GM12878 (cell line): Measurements from ENCODE around the gene INPP1. TPM values are rescaled to one million over a fixed set of nuclear protein-coding genes. Genes with fewer than 3 reads are reported as not detected.

ENCODE experiments used
- ATAC-seq: fragments of 200-7000 bp; cut with Tn5 transposase; 3 replicates; pipeline ENCODE4 v1.9.1; 2020; ENCODE audit warnings: mild to moderate bottlenecking, moderate library complexity
- BruUV-seq: library from RNA; stranded (reverse); fragments of 400-500 nt; replicated peaks from 2 replicates; lab custom pipeline; 2021; lab: Mats Ljungman, UMichigan
- CTCF ChIA-PET: fragments of 300-600 bp; sonication (Branson Sonifier 250); formaldehyde crosslinking; extraction: SDS; loops from one replicate; lab custom pipeline; 2021; ENCODE audit warnings: inconsistent platforms; lab: Yijun Ruan, JAX
- POLR2A ChIA-PET: fragments of 350-600 bp; formaldehyde crosslinking; extraction: SDS; loops from one replicate; lab custom pipeline; 2021; ENCODE audit warnings: inconsistent platforms; lab: Charles Lee
- RAD21 ChIA-PET: fragments of 300-600 bp; sonication (Branson Sonifier 250); formaldehyde crosslinking; loops from one replicate; lab custom pipeline; 2023; ENCODE audit warnings: antibody characterized with exemption; ENCODE audit not compliant: unreplicated experiment; lab: Charles Lee
- SMC1A ChIA-PET: fragments of 300-600 bp; sonication (Branson Sonifier 250); formaldehyde crosslinking; loops from one replicate; lab custom pipeline; 2023; ENCODE audit not compliant: unreplicated experiment, uncharacterized antibody; lab: Charles Lee
- DNase-seq: peaks from one replicate; pipeline ENCODE4 v3.0.0-alpha.2; 2011; ENCODE audit warnings: low read depth, low spot score
- FAIRE-seq: peaks from 3 replicates; lab custom pipeline; 2011; peaks lifted over from hg19 to GRCh38; lab: Jason Lieb, UNC
- H2AFZ ChIP-seq: 2 replicates; pipeline ENCODE4 v1.6.0; 2011; ENCODE audit warnings: low read depth, low read length, control low read depth; ENCODE audit not compliant: control insufficient read depth
- H3K27ac ChIP-seq: 2 replicates; pipeline ENCODE4 v1.5.1; 2011; ENCODE audit warnings: control low read depth; ENCODE audit not compliant: control insufficient read depth, insufficient read depth
- H3K27me3 ChIP-seq, 2 experiments: replicated peaks in 1 of 2; 2 replicates each; pipeline versions ENCODE4 v1.6.0 to v1.6.1; 2011; ENCODE audit warnings: low read length in 1 of 2; ENCODE audit not compliant: control insufficient read depth in 2 of 2, insufficient read depth in 2 of 2
- H3K36me3 ChIP-seq, 2 experiments: 2 replicates each; pipeline ENCODE4 v1.5.1; 2011; ENCODE audit warnings: low read length in 1 of 2; ENCODE audit not compliant: control insufficient read depth in 2 of 2, insufficient read depth in 2 of 2
- H3K4me1 ChIP-seq: 2 replicates; pipeline ENCODE4 v1.6.1; 2011; ENCODE audit warnings: mild to moderate bottlenecking, low read length, moderate library complexity, mixed read lengths; ENCODE audit not compliant: control insufficient read depth, insufficient read depth
- H3K4me2 ChIP-seq: 2 replicates; pipeline ENCODE4 v1.6.0; 2011; ENCODE audit warnings: control low read depth; ENCODE audit not compliant: control insufficient read depth, insufficient read depth
- H3K4me3 ChIP-seq: fragments of 200-600 bp; sonication (generic); 2 replicates; pipeline ENCODE4 v1.5.1; 2016
- H3K79me2 ChIP-seq: 2 replicates; pipeline ENCODE4 v1.6.0; 2011; ENCODE audit warnings: low read length; ENCODE audit not compliant: control insufficient read depth, insufficient read depth
- H3K9ac ChIP-seq: 2 replicates; pipeline ENCODE4 v1.8.0; 2011; ENCODE audit warnings: low read length, control low read depth, mixed read lengths; ENCODE audit not compliant: control insufficient read depth, insufficient read depth
- H3K9me3 ChIP-seq: replicated peaks from 3 replicates; pipeline ENCODE4 v1.5.1; 2011; ENCODE audit warnings: mild to moderate bottlenecking, low read length; ENCODE audit not compliant: control insufficient read depth, insufficient read depth
- H4K20me1 ChIP-seq: 2 replicates; pipeline ENCODE4 v1.6.0; 2011; ENCODE audit not compliant: control insufficient read depth, insufficient read depth
- ASH2L ChIP-seq: fragments of 300-600, 200-600 bp; sonication (generic); IDR thresholded peaks from 2 replicates; pipeline ENCODE4 v1.6.1; 2017; ENCODE audit warnings: low read depth, mild to moderate bottlenecking, borderline replicate concordance
- BACH1 ChIP-seq: fragments of 450-650 bp; IDR thresholded peaks from 2 replicates; pipeline ENCODE4 v1.6.1; 2017; ENCODE audit warnings: mild to moderate bottlenecking, borderline replicate concordance
- CBX5 ChIP-seq: sonication (generic); IDR thresholded peaks from 2 replicates; pipeline ENCODE4 v1.6.1; 2016; ENCODE audit warnings: low read depth, moderate library complexity, mild to moderate bottlenecking, inconsistent platforms
- CHD4 ChIP-seq: fragments of 200-600 bp; sonication (generic); IDR thresholded peaks from 2 replicates; pipeline ENCODE4 v1.6.1; 2016; ENCODE audit warnings: mild to moderate bottlenecking
- CREM ChIP-seq: IDR thresholded peaks from 2 replicates; pipeline ENCODE4 v1.6.1; 2014; ENCODE audit warnings: antibody characterized with exemption, low read depth
- EGR1 ChIP-seq, 2 experiments: IDR thresholded peaks; 1 replicate in 1 of 2; 2 replicates in 1 of 2; pipeline ENCODE4 v1.6.1; 2011 to 2012; ENCODE audit warnings: low read depth in 2 of 2, low read length in 2 of 2, borderline replicate concordance in 1 of 2, mild to moderate bottlenecking in 1 of 2, moderate library complexity in 1 of 2
- EZH2 ChIP-seq: IDR thresholded peaks from 2 replicates; pipeline ENCODE4 v1.6.1; 2012; ENCODE audit warnings: low read depth, mild to moderate bottlenecking, control low read depth, inconsistent platforms, low read length, borderline replicate concordance; ENCODE audit not compliant: control insufficient read depth
- GATAD2B ChIP-seq: fragments of 450-650 bp; conservative IDR thresholded peaks from 2 replicates; pipeline ENCODE4 v1.6.1; 2017; ENCODE audit warnings: low read depth, mild to moderate bottlenecking, moderate library complexity
- HDAC2 ChIP-seq: fragments of 200-600 bp; sonication (generic); IDR thresholded peaks from 2 replicates; pipeline ENCODE4 v1.6.1; 2017
- JUNB ChIP-seq: IDR thresholded peaks from 2 replicates; pipeline ENCODE4 v1.6.1; 2016; ENCODE audit warnings: antibody characterized with exemption, mild to moderate bottlenecking
- MTA2 ChIP-seq: fragments of 450-650 bp; IDR thresholded peaks from 2 replicates; pipeline ENCODE4 v1.6.1; 2016; ENCODE audit warnings: low read depth, mild to moderate bottlenecking, moderate library complexity
- NBN ChIP-seq: fragments of 450-650 bp; IDR thresholded peaks from 2 replicates; pipeline ENCODE4 v1.6.1; 2016
- NFYA ChIP-seq: IDR thresholded peaks from 2 replicates; pipeline ENCODE4 v1.6.1; 2011; ENCODE audit warnings: low read depth, mild to moderate bottlenecking, low read length, improper control_type of control experiment, borderline replicate concordance
- NR2C2 ChIP-seq: IDR thresholded peaks from 2 replicates; pipeline ENCODE4 v1.6.1; 2011; ENCODE audit warnings: borderline replicate concordance, low read depth; ENCODE audit not compliant: control insufficient read depth, insufficient read length
- PAX5 ChIP-seq: IDR thresholded peaks from 2 replicates; pipeline ENCODE4 v1.6.1; 2011; ENCODE audit warnings: low read depth, low read length, borderline replicate concordance
- RAD51 ChIP-seq: fragments of 450-650 bp; IDR thresholded peaks from 2 replicates; pipeline ENCODE4 v1.6.1; 2016; ENCODE audit warnings: moderate library complexity, mild to moderate bottlenecking, inconsistent platforms
- ZNF384 ChIP-seq: IDR thresholded peaks from 2 replicates; pipeline ENCODE4 v1.6.1; 2012; ENCODE audit warnings: low read depth, mild to moderate bottlenecking, low read length, improper control_type of control experiment, borderline replicate concordance
- in situ Hi-C: fragments of 300-500 bp; cut with MboI; formaldehyde crosslinking; loops from 9 replicates; pipeline ENCODE4 v1.14.3; 2018; ENCODE audit warnings: mixed read lengths
- intact Hi-C: fragments of 100-400 bp; cut with micrococcal nuclease; formaldehyde crosslinking; loops from one replicate; pipeline ENCODE4 v1.14.2; 2022; ENCODE audit not compliant: unreplicated experiment
- polyA plus RNA-seq, 11 experiments: library from polyadenylated mRNA; depleted of rRNA in 4 of 11; unstranded in 6 of 11; stranded (reverse) in 5 of 11; fragments of >200 nt; fragmentation: Nextera tagmentation in 4 of 11; fragmentation: Illumina TruSeq in 1 of 11; extraction: Ambion mirVana in 4 of 11; extraction: Trizol in 1 of 11; gene quantifications; 1 replicate in 1 of 11; 2 replicates in 10 of 11; pipeline versions ENCODE4 v1.2.1 to v1.2.3, GENCODE V29; 2011 to 2016; ENCODE audit warnings: inconsistent platforms in 2 of 11, missing spikeins in 2 of 11, low read depth in 1 of 11
- total RNA-seq, 4 experiments: library from RNA; depleted of rRNA in 3 of 4; stranded (reverse); fragments of >200 nt in 3 of 4; fragmentation: Illumina TruSeq in 1 of 4; extraction: Trizol in 1 of 4; gene quantifications; 2 replicates each; pipeline versions ENCODE4 v1.2.1 to v1.2.3, GENCODE V29; 2013 to 2021
- TF ChIP-seq, protein P1 (sequence below): fragments of 450-650 bp; IDR thresholded peaks from 2 replicates; pipeline ENCODE4 v1.6.1; 2018; ENCODE audit warnings: mild to moderate bottlenecking, low read depth, moderate library complexity; ENCODE audit not compliant: partially characterized antibody
- TF ChIP-seq, protein P2 (sequence below): IDR thresholded peaks from 2 replicates; pipeline ENCODE4 v1.6.1; 2011; ENCODE audit warnings: low read depth, low read length, improper control_type of control experiment, borderline replicate concordance

INPP1 gene
- total and polyA plus RNA-seq, 10 of the 15 experiments (the other 5 are each of a cell fraction or from before 2014, with no cell fraction given), result 3.3 to 17.9 (median 11.1) TPM

DNA sequence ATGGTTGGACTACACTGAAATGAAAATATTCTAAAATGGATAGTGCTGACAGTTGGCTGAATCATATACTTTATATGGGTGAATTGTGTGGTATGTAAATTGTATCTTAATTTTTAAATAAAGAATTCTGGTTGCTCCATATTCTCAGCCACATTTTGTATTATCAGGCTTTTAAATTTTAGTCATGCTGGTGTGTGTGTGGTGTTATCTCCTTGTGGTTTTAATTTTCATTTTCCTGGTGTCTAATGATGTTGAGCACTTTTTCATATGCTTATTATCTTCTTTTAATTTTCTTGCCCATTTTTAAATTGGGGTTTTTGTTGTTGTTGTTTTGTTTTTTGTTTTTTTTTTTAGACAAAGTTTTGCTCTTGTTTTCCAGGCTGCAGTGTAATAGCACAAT lies 20.0 kb upstream of the INPP1 start:
- no peaks in the 10 kb centered on the region for H4K20me1 ChIP-seq
- RAD21 ChIA-PET, result no interaction called here
- no TSS peak for BruUV-seq
- in situ Hi-C loops (no loop called here), intact Hi-C loops (no loop called here)
- no peaks in the 10 kb centered on the region for H3K36me3 ChIP-seq
- H2AFZ ChIP-seq, result no peak overlapping the region
- DNase-seq (no peak), FAIRE-seq (no peak), ATAC-seq (no peak)
- no peak overlapping the region for H3K9ac ChIP-seq
- POLR2A ChIA-PET, result no interaction called here
- H3K27me3 ChIP-seq, result no peaks in the 10 kb centered on the region; a peak in 1 of 4 replicates
- H3K27ac ChIP-seq, result no peak overlapping the region
- H3K4me1 ChIP-seq, result peaks cover 6% of the 10 kb centered on the region
- TF ChIP-seq EZH2, result no peak
- no peak for TF ChIP-seq CHD4
- TF ChIP-seq EGR1 (IDR thresholded peaks at IDR 0.05; ENCODE audit: borderline replicate concordance in 1 of 2, low read depth in 2 of 2, low read length in 2 of 2), result no peak
- TF ChIP-seq, protein P1, sequence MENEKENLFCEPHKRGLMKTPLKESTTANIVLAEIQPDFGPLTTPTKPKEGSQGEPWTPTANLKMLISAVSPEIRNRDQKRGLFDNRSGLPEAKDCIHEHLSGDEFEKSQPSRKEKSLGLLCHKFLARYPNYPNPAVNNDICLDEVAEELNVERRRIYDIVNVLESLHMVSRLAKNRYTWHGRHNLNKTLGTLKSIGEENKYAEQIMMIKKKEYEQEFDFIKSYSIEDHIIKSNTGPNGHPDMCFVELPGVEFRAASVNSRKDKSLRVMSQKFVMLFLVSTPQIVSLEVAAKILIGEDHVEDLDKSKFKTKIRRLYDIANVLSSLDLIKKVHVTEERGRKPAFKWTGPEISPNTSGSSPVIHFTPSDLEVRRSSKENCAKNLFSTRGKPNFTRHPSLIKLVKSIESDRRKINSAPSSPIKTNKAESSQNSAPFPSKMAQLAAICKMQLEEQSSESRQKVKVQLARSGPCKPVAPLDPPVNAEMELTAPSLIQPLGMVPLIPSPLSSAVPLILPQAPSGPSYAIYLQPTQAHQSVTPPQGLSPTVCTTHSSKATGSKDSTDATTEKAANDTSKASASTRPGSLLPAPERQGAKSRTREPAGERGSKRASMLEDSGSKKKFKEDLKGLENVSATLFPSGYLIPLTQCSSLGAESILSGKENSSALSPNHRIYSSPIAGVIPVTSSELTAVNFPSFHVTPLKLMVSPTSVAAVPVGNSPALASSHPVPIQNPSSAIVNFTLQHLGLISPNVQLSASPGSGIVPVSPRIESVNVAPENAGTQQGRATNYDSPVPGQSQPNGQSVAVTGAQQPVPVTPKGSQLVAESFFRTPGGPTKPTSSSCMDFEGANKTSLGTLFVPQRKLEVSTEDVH, result no peak
- no peak for TF ChIP-seq NR2C2
- TF ChIP-seq JUNB, result no peak
- TF ChIP-seq RAD51, result no peak
- no peak for TF ChIP-seq GATAD2B
- no peak for TF ChIP-seq PAX5
- TF ChIP-seq CREM, result no peak
- no peak for TF ChIP-seq HDAC2
- TF ChIP-seq BACH1, result no peak
- no peak for TF ChIP-seq MTA2
- TF ChIP-seq CBX5, result no peak
- no peak for TF ChIP-seq ZNF384
- no peak for TF ChIP-seq NFYA
- TF ChIP-seq, protein P2, sequence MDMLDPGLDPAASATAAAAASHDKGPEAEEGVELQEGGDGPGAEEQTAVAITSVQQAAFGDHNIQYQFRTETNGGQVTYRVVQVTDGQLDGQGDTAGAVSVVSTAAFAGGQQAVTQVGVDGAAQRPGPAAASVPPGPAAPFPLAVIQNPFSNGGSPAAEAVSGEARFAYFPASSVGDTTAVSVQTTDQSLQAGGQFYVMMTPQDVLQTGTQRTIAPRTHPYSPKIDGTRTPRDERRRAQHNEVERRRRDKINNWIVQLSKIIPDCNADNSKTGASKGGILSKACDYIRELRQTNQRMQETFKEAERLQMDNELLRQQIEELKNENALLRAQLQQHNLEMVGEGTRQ, result no peak
- TF ChIP-seq ASH2L, result no peak
- TF ChIP-seq NBN, result no peak
- H3K79me2 ChIP-seq, result peaks cover 9% of the 10 kb centered on the region
- H3K4me3 ChIP-seq, result no peak overlapping the region
- SMC1A ChIA-PET, result no interaction called here
- H3K4me2 ChIP-seq, result no peak overlapping the region
- CTCF ChIA-PET, result no interaction called here
- H3K9me3 ChIP-seq, result no peaks in the 10 kb centered on the region
